DOHH2 (cell line): Measurements from ENCODE around the gene KMT2D.

ENCODE experiments used
- CTCF ChIP-seq: fragments of 200-600 bp; sonication (generic); IDR thresholded peaks from one replicate; pipeline ENCODE4 v1.5.1; 2014; ENCODE audit warnings: antibody characterized with exemption, mild to moderate bottlenecking, low read depth, low read length; ENCODE audit not compliant: poor library complexity, severe bottlenecking
- EZH2phosphoT487 ChIP-seq: fragments of 200-600 bp; sonication (generic); IDR thresholded peaks from 2 replicates; pipeline ENCODE4 v1.6.1; 2017; ENCODE audit warnings: borderline replicate concordance, mild to moderate bottlenecking, antibody characterized with exemption, low read length, moderate library complexity, mixed read lengths

- TF ChIP-seq CTCF (no peak), EZH2phosphoT487 (no peak)
Observed at GRCh38 chr12:49079793-49080192, 19.2 kb upstream of the KMT2D start.
